ENCODE measurements around the gene CSPG4. TPM values are rescaled to one million over a fixed set of nuclear protein-coding genes. Genes with fewer than 3 reads are reported as not detected.

The CSPG4 gene
- total and polyA plus RNA-seq, 2 of the 4 experiments (the other 2 are of a cell fraction): 12.4 to 28.4 TPM

DNA sequence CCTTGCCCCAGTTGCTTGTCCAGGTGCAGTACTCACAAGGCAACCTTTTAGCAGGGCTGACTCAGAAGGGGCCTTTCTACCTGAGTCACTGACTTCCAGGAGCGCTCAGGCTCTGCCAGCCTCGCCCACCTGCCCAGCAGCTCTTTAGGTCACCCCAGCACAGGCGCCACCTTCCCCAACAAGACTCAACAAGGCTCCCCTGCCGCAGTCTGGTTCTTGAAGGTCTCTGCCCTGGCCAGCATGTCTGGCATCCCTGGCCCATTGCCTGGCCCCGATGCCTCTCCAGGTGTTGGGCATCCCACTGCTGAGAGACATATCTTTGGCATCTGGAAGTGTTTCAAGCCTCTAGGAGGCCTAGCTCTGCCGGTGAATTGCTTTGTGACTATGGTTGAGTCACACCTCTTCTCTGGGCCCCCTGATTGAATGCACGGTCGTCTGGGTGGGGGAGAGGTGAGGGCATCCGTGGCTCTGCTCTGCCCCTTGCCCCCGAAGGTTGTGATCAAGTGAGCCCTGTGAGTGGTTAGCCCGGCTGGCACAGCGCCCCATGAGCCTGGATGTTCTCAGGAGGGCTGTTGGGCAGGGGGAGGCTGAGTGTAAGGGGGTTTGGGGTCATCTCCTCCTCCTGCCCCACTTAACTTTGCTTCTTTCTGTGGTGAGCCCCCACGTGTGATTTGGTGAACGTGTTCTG, 43.3 kb downstream of the CSPG4 start:
- Histone ChIP-seq H3K4me1 (ENCODE audit: control insufficient read depth, insufficient read depth, low read length) (peaks cover 47% of the 10 kb centered on the region), H3K36me3 (ENCODE audit: control insufficient read depth, insufficient read depth, low read length) (no peaks in the 10 kb centered on the region), H3K14ac (replicated peaks; ENCODE audit: low read depth, low read length) (peak overlapping the region; percentile 60; the same call in 1 of the 2 replicates), H3K56ac (ENCODE audit: extremely low read depth, insufficient read depth, low read length) (no peak overlapping the region), H3K27ac (ENCODE audit: insufficient read depth, low read length) (no peak overlapping the region; the same call in 1 of the 2 replicates), H3K4me3 (ENCODE audit: insufficient read depth, low read depth, low read length) (no peak overlapping the region), H2BK120ac (ENCODE audit: low read depth, low read length) (peak overlapping the region; percentile 83), H3K27me3 (ENCODE audit: control insufficient read depth, insufficient read depth, low read length) (no peaks in the 10 kb centered on the region), H3K9me1 (ENCODE audit: insufficient read depth, low read length) (peaks cover 46% of the 10 kb centered on the region), H3K18ac (ENCODE audit: low read depth, low read length) (peak overlapping the region; percentile 75), H4K91ac (ENCODE audit: insufficient read depth, low read depth, low read length) (peak overlapping the region; percentile 81), H2BK15ac (ENCODE audit: low read depth, low read length) (peak overlapping the region; percentile 92; the same call in 2 of the 3 replicates), H3K4ac (ENCODE audit: low read depth, low read length) (peak overlapping the region; percentile 93), H2AK5ac (ENCODE audit: low read depth, low read length) (peak overlapping the region; percentile 98), H4K20me1 (ENCODE audit: insufficient read depth, low read length) (peaks cover 18% of the 10 kb centered on the region), H2AFZ (replicated peaks; ENCODE audit: low read length, poor library complexity) (no peak overlapping the region), H2BK20ac (ENCODE audit: low read depth, low read length) (peak overlapping the region; percentile 79; the same call in 1 of the 2 replicates), H3K23ac (ENCODE audit: low read depth, low read length) (peak overlapping the region; percentile 64; the same call in 1 of the 2 replicates), H4K8ac (ENCODE audit: low read depth in 2 of 2, low read length in 2 of 2) (peak overlapping the region; percentile 20 to 59; a peak in 1 of 4 replicates), H2AK9ac (replicated peaks; ENCODE audit: low read depth, low read length, poor library complexity) (peak overlapping the region; percentile 44), H3K4me2 (ENCODE audit: low read depth, low read length) (no peak overlapping the region), H3K79me1 (ENCODE audit: low read depth in 1 of 2, low read length in 2 of 2) (peaks cover 15 to 84% of the 10 kb centered on the region in 2 experiments; a peak in 3 of 4 replicates), H3K9ac (ENCODE audit: low read depth, low read length) (no peak overlapping the region), H2BK5ac (ENCODE audit: low read depth, low read length, poor library complexity, severe bottlenecking) (peak overlapping the region; percentile 42), H4K5ac (ENCODE audit: low read depth, low read length) (no peak overlapping the region; the same call in 1 of the 2 replicates), H3K9me3 (ENCODE audit: control insufficient read depth, insufficient read depth, low read length) (no peaks in the 10 kb centered on the region)
- DNase-seq (peak; percentile 62), ATAC-seq (ENCODE audit: low read depth) (no peak)
- ChIA-PET POLR2A (ENCODE audit: unreplicated experiment) (no interaction called here), CTCF (interaction anchor here (0.9 to 1.0 kb wide), 2 partner anchors 17 to 132 kb away, joined by 4 read pairs; no protein-coding TSS in a partner anchor)
- TF ChIP-seq FOS (IDR thresholded peaks at IDR 0.05; ENCODE audit: low read depth, low read length): peak; percentile 45; the same call in 1 of the 2 replicates
- TF ChIP-seq RFX5 (IDR thresholded peaks at IDR 0.05; ENCODE audit: low read depth, low read length): no peak
- no peak for TF ChIP-seq CEBPB (IDR thresholded peaks at IDR 0.05; ENCODE audit: low read depth, low read length)
- TF ChIP-seq BHLHE40 (IDR thresholded peaks at IDR 0.05; ENCODE audit: low read depth, low read length): no peak
- no peak for TF ChIP-seq CHD1 (IDR thresholded peaks at IDR 0.05; ENCODE audit: low read depth, low read length)
- TF ChIP-seq MAFK (IDR thresholded peaks at IDR 0.05; ENCODE audit: low read depth, low read length): no peak
- WGBS, 2 experiments (ENCODE audit: extremely low coverage in 2 of 2, insufficient read length in 1 of 2): 78% methylated on average over 7 of the region's 14 CpGs; no CpG with 5 or more reads in 1 of the 2 experiments
- in situ Hi-C loops (cut with MboI; ENCODE audit: low sequenced_read_pairs) (loop anchor here (10.0 kb wide), 1 partner anchor 55 kb away; a partner anchor contains a TSS), dilution Hi-C loops (cut with HindIII; ENCODE audit: low sequenced_read_pairs, unreplicated experiment) (no loop called here), intact Hi-C loops (cut with micrococcal nuclease) (no loop called here)
- BruUV-seq (replicated peaks): no TSS peak

All from IMR-90 (cell line).